Stimulated activated memory B cell treated with anti-CD40 and anti-IgM and Interleukin-4, amounts not matched to agents 10 μg/mL and 1 μg/mL and 100 μg/mL, for 72 hours (primary cell): ENCODE data around the gene NFKB1.
A peak's percentile ranks its signal among the peaks of the same experiment; 100 is the strongest.
"Not testable (repeated sequence)": the region's sequence is repeated elsewhere in the genome, so short reads cannot be mapped to it uniquely, and the experiment has no call there.

Source experiments
- ATAC-seq: fragments of 150-1000 bp; cut with Tn5 transposase; 2 replicates; pipeline ENCODE4 v1.10.0; 2021
- H3K27ac Mint-ChIP-seq: one replicate; pipeline ENCODE4 v1.8.0; 2022; ENCODE audit warnings: mild to moderate bottlenecking, mixed read lengths
- H3K27me3 Mint-ChIP-seq: one replicate; pipeline ENCODE4 v1.8.0; 2022; ENCODE audit warnings: mixed read lengths
- H3K36me3 Mint-ChIP-seq: one replicate; pipeline ENCODE4 v1.8.0; 2022; ENCODE audit warnings: mixed read lengths
- H3K4me1 Mint-ChIP-seq: one replicate; pipeline ENCODE4 v1.8.0; 2022; ENCODE audit warnings: mixed read lengths
- H3K4me3 Mint-ChIP-seq: one replicate; pipeline ENCODE4 v1.8.0; 2022; ENCODE audit warnings: mild to moderate bottlenecking, moderate library complexity, mixed read lengths
- H3K9me3 Mint-ChIP-seq: one replicate; pipeline ENCODE4 v1.8.0; 2022; ENCODE audit warnings: mixed read lengths

The NFKB1 gene

DNA sequence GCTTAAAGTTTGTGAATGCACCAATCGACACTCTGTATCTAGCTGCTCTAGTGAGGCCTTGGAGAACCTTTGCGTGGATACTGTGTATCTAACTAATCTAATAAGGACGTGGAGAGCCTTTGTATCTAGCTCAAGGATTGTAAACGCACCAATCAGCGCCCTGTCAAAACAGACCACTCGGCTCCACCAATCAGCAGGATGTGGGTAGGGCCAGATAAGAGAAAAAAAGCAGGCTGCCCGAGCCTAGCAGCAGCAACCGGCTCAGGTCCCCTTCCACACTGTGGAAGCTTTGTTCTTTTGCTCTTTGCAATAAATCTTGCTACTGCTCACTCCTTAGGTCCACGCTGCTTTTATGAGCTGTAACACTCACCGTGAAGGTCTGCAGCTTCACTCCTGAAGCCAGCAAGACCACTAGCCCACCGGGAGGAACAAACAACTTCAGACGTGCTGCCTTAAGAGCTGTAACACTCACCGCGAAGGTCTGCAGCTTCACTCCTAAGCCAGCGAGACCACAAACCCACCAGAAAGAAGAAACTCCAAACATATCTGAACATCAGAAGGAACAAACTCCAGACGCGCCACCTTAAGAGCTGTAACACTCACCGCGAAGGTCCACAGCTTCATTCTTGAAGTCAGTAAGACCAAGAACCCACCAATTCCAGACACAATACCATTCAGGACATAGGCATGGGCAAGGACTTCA is 17.0 kb upstream of the NFKB1 start:
- not testable (repeated sequence) for ATAC-seq, H3K27me3 Mint-ChIP-seq, H3K4me1 Mint-ChIP-seq, H3K27ac Mint-ChIP-seq, H3K36me3 Mint-ChIP-seq, H3K4me3 Mint-ChIP-seq
- peaks cover 14% of the 10 kb centered on the region for H3K9me3 Mint-ChIP-seq

DNA sequence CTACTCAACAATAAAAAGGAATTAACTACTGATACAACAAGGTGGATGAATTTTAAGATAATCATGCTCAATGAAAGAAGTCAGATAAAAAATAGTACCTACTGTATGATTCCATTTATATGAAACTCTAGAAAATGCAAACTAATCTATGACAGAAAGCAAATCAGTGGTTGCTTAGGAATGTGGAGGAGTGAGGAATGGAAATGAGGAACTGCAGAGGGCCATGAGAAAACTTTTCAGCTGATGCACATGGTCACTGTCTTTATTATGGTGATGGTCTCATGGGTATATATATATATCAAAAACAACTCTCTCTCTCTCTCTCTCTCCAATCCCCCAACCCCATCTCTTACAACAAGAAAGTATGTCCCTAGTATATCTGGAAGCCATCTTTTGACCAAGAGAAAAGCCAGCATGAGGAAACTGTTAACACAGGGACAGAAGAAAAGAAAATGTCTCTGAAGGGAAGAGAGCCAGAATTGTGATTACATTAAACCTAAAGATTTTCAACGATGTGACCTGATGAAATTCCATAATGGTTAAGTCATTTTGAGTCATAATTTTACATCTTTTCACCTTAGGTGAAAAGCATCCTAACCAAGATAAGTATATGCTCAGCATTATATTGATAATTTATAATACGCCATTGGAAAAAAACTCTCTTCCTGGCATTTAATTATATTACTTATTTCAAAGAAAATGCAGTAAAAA is 8.5 kb upstream of the NFKB1 start:
- Mint-ChIP-seq H3K9me3 (no peaks in the 10 kb centered on the region), H3K27ac (no peak overlapping the region), H3K27me3 (no peaks in the 10 kb centered on the region), H3K4me3 (no peak overlapping the region), H3K4me1 (peaks cover 8% of the 10 kb centered on the region), H3K36me3 (no peaks in the 10 kb centered on the region)
- ATAC-seq: no peak

DNA sequence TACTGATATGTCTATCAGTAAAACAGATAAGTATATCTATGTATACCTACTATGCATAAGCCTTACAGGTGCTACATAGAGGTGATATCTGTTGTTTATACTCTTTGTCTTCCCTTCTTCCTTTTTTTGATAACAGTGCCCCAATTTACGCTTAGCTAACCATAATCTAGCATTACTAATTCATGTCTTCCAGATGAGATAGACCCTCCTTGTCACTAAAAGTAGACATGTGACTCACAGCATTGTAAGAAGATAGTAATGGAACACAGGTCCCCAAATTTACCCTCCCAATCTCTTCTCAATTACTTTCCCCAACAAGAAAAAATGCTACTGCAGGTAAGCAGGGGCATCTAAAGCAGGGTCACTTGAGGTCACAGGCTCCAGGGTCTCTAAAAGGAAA is 7.9 kb upstream of the NFKB1 start:
- no peak overlapping the region for H3K27ac Mint-ChIP-seq
- ATAC-seq: no peak

DNA sequence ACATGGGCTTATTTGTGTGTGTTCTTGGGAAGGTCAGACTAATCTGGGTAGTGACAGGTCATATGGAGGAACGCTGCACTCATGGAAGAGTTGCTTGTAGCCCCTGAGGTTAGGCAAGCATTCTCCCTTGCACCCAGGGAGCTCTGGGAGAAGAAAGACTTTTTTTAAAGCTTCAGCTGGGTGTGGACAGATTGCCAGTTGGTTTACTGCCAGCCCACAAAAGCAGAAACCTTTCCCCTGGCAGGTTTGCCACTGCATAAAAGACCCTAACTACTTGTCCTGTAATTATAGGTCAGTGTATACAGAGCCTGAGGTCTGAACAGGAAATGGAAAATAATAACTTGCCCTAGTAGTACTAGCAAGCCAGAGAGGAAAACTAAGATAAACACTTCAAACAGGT is 7.4 kb upstream of the NFKB1 start:
- H3K36me3 Mint-ChIP-seq: no peaks in the 10 kb centered on the region
- peaks cover 8% of the 10 kb centered on the region for H3K4me1 Mint-ChIP-seq
- H3K27ac Mint-ChIP-seq: no peak overlapping the region
- no peak overlapping the region for H3K4me3 Mint-ChIP-seq
- ATAC-seq: no peak
- H3K27me3 Mint-ChIP-seq: no peaks in the 10 kb centered on the region
- no peaks in the 10 kb centered on the region for H3K9me3 Mint-ChIP-seq

More for the DNA sequence above, 7.9 kb upstream of the NFKB1 start:
- Mint-ChIP-seq H3K9me3 (no peaks in the 10 kb centered on the region), H3K4me3 (no peak overlapping the region), H3K36me3 (no peaks in the 10 kb centered on the region), H3K27me3 (no peaks in the 10 kb centered on the region), H3K4me1 (peaks cover 8% of the 10 kb centered on the region)

DNA sequence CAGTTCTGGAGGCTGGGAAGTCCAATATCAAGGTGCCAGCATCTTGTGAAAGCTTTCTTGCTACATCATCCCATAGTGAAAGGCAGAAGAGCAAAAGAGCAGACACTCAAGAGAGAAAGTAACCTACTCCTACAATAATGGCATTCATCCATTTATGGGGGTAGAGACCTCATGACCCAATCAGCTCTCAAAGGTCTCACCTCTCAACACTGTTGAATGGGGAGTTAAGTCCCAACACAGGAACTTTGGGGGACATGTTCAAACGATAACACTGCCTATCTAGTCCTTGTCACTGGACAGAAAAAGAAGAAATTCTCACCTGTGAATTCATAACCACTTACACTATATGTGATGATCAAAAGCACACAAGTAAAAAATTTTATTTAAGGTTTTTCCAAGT is 6.6 kb upstream of the NFKB1 start:
- Mint-ChIP-seq H3K36me3 (no peaks in the 10 kb centered on the region), H3K4me3 (no peak overlapping the region), H3K27ac (no peak overlapping the region), H3K27me3 (no peaks in the 10 kb centered on the region), H3K9me3 (no peaks in the 10 kb centered on the region), H3K4me1 (peaks cover 8% of the 10 kb centered on the region)
- no peak for ATAC-seq

DNA sequence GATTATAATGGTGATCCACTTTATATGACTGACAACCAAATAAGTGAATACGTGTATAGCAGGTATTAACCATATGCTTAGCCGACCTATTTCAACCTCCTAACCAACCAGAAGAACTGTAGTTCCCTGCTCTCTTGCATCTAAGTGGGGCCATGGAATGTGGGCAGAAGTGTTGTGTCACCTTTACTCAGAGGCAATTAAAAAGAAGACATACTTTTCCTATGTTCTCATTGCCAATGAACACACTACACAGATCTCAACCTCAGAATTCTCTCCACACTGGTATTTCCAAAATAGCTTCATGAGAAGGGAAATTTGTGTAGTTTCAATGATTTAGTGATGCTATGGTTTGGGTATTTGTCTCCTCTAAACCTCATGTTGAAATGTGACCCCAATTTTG is 3.2 kb upstream of the NFKB1 start:
- Mint-ChIP-seq H3K27me3 (no peaks in the 10 kb centered on the region), H3K4me1 (peaks cover 21% of the 10 kb centered on the region), H3K4me3 (no peak overlapping the region), H3K27ac (no peak overlapping the region), H3K36me3 (peaks cover 10% of the 10 kb centered on the region), H3K9me3 (no peaks in the 10 kb centered on the region)
- ATAC-seq: no peak

DNA sequence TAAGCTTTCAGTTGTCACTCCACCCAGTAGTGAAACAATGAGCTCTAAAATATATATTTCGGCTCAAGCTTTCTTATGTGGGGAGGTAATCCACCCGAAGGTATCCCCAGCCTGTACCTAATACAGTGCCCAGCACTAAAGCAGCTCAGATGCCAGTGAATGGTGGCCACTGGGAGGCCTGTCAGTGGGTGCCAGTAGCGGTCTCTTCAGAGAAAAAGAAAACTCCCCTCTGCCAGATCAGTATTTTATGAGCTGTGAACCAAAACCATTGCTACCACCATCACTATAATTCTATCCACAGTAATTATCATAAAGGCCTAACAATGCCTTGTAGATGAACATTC is 835 bp upstream of the NFKB1 start:
- H3K4me1 Mint-ChIP-seq: peaks cover 31% of the 10 kb centered on the region
- H3K9me3 Mint-ChIP-seq: no peaks in the 10 kb centered on the region
- H3K4me3 Mint-ChIP-seq: peak overlapping the region; percentile 84
- peaks cover 23% of the 10 kb centered on the region for H3K36me3 Mint-ChIP-seq
- peak overlapping the region; percentile 98 for H3K27ac Mint-ChIP-seq
- peak; percentile 32 for ATAC-seq
- H3K27me3 Mint-ChIP-seq: no peaks in the 10 kb centered on the region

DNA sequence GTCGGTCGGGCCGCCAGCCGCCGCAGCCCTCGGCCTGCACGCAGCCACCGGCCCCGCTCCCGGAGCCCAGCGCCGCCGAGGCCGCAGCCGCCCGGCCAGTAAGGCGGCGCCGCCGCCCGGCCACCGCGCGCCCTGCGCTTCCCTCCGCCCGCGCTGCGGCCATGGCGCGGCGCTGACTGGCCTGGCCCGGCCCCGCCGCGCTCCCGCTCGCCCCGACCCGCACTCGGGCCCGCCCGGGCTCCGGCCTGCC is 213 bp downstream of the NFKB1 start:
- peak; percentile 61 for ATAC-seq
- Mint-ChIP-seq H3K4me3 (peak overlapping the region; percentile 97), H3K4me1 (peaks cover 34% of the 10 kb centered on the region), H3K27me3 (no peaks in the 10 kb centered on the region), H3K36me3 (peaks cover 23% of the 10 kb centered on the region), H3K27ac (peak overlapping the region; percentile 98), H3K9me3 (no peaks in the 10 kb centered on the region)

DNA sequence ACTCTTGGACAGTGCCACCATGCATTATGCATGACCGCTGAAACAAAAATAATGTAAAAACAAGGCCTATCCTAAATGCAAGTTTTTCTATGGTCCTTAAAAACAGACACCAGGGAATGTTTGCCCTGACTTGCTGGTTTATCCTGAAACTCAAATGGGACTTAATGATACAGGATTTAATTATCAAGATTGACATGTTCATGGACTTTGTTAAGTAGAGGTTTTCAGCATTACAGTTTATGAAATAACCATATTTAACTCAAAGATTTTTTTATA is 1.3 kb downstream of the NFKB1 start:
- Mint-ChIP-seq H3K9me3 (no peaks in the 10 kb centered on the region), H3K27me3 (no peaks in the 10 kb centered on the region), H3K36me3 (peaks cover 23% of the 10 kb centered on the region), H3K27ac (peak overlapping the region; percentile 98), H3K4me1 (peaks cover 42% of the 10 kb centered on the region), H3K4me3 (peak overlapping the region; percentile 97)
- ATAC-seq: no peak

DNA sequence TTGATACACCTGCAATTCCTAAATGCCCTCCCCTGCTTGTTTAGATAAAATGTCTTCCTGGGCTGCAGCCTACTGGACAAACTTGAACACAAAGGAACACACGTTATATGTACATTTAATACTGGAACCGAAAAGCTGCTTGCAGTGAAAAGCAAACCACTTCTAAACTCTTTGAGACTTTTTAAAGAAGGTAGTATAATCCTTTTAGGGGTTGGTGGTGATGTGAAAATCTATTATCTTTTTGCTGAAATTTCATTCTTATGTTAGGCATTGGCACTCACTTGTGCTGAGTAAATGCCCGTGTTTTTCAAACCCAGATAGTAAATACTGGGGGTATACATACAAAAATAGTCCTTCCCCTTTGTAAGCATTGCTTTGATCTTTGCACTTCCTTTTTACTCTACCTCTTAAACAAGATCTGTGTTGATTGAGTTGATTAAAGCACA is 2.2 kb downstream of the NFKB1 start:
- Mint-ChIP-seq H3K27ac (peak overlapping the region; percentile 98), H3K9me3 (no peaks in the 10 kb centered on the region), H3K4me3 (peak overlapping the region; percentile 97), H3K27me3 (no peaks in the 10 kb centered on the region), H3K4me1 (peaks cover 48% of the 10 kb centered on the region), H3K36me3 (peaks cover 29% of the 10 kb centered on the region)
- ATAC-seq: no peak

DNA sequence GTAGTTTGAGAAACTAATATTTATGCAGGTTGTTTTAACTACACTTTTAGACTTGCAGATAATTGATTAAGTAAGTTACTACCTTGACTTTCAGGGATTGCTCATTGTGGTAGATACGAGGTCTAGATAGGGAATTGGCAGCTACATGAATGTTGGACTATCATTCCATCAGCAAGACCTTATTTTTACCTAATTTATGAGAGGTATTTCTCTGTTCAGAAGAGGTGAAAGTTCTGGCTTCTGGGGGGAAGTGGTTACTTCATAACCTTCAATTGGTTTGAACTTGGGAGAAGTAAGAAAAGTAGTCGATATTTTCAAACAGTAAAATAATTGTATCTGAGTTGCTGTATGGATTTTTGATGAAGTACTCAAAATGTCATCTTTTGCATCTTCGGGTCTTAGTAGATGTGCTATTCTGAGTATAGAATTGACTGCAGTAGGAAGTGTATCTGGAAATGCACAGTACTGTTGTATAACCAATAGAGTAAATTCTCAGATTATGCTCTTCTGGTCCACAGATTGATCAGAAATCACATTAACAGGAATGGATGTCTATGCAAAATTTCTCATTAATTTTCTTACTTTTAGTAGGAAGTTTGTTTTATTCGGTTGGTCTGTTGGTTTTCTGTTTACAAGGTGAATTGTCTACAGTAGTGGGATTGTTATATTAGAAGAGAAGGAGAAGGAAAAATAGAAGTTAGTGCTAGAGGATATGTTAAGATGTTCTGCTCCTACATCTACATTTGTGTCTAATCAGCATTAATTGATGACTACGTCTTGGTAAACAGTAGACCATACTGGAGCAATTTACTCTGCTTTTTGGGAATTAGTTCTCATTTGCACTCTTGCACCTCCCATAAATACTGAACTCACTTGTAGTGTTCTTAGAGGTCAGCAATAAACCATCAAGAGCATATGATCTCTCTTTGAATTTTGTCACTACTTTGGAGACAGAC is 3.0 kb downstream of the NFKB1 start:
- peaks cover 56% of the 10 kb centered on the region for H3K4me1 Mint-ChIP-seq
- H3K27me3 Mint-ChIP-seq: no peaks in the 10 kb centered on the region
- peaks cover 34% of the 10 kb centered on the region for H3K36me3 Mint-ChIP-seq
- no peaks in the 10 kb centered on the region for H3K9me3 Mint-ChIP-seq
- ATAC-seq: no peak
- peak overlapping the region; percentile 98 for H3K27ac Mint-ChIP-seq
- peak overlapping the region; percentile 97 for H3K4me3 Mint-ChIP-seq

DNA sequence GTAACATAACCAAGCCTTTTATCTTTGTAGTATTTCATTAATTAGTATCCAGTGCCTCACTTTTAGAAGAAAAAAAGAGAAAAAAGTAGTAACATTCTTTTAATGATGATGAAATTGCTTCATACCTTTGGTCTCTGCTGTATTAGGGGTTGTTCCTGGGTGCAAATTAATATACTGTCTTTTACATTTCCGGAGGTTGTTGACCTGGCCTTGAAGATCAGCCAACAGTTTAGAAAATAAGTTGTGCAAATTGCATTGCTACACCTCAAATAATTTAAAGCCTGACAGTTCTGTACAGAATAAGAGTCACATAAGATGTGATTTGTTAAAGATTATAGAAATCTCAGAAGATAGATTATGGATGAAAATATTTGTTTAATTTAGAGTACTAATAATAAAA is 3.8 kb downstream of the NFKB1 start:
- no peak for ATAC-seq
- H3K4me3 Mint-ChIP-seq: peak overlapping the region; percentile 97
- no peaks in the 10 kb centered on the region for H3K9me3 Mint-ChIP-seq
- peaks cover 64% of the 10 kb centered on the region for H3K4me1 Mint-ChIP-seq
- peak overlapping the region; percentile 98 for H3K27ac Mint-ChIP-seq
- peaks cover 40% of the 10 kb centered on the region for H3K36me3 Mint-ChIP-seq
- H3K27me3 Mint-ChIP-seq: no peaks in the 10 kb centered on the region

DNA sequence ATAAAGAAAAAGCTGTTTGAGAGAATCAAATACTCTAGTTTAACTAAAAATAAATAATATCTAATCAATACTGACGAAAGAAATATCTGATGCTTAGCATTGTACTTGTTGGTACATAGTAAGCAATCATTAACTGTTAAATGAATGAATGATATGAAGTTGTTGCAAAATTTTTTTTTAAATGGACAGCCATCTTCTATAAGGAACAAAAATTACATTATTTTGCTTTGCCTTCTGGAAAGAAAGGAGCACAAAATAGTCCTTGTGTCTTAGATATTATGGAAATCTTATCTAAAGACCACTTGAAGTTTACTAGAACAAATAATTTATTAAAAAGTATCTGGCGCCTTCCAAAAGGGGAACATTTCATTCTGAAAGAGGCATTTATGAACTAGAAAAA is 4.5 kb downstream of the NFKB1 start:
- no peaks in the 10 kb centered on the region for H3K9me3 Mint-ChIP-seq
- H3K36me3 Mint-ChIP-seq: peaks cover 47% of the 10 kb centered on the region
- no peak overlapping the region for H3K4me3 Mint-ChIP-seq
- no peak overlapping the region for H3K27ac Mint-ChIP-seq
- no peak for ATAC-seq
- H3K4me1 Mint-ChIP-seq: peaks cover 66% of the 10 kb centered on the region
- no peaks in the 10 kb centered on the region for H3K27me3 Mint-ChIP-seq

DNA sequence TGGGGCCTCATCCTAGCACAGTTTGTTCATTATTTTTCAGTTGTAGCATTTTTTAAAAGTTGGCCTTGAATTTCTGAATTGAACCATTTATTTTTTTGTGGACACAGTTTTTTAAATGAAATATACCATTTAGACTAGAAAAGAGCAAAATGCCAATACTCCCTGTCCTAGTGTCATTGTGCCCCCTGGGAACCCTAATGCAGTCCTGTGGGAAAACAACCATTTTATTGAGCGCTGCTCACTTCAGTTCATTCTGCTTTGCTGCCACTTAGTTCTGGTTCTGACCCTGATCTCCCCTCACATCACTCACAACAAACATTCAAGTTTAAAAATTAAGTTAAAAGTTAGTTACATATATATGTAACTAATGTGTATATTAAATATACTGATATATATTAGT is 5.4 kb downstream of the NFKB1 start:
- no peak for ATAC-seq
- Mint-ChIP-seq H3K27ac (no peak overlapping the region), H3K36me3 (peaks cover 54% of the 10 kb centered on the region), H3K4me1 (peaks cover 72% of the 10 kb centered on the region), H3K27me3 (no peaks in the 10 kb centered on the region), H3K4me3 (no peak overlapping the region), H3K9me3 (no peaks in the 10 kb centered on the region)

DNA sequence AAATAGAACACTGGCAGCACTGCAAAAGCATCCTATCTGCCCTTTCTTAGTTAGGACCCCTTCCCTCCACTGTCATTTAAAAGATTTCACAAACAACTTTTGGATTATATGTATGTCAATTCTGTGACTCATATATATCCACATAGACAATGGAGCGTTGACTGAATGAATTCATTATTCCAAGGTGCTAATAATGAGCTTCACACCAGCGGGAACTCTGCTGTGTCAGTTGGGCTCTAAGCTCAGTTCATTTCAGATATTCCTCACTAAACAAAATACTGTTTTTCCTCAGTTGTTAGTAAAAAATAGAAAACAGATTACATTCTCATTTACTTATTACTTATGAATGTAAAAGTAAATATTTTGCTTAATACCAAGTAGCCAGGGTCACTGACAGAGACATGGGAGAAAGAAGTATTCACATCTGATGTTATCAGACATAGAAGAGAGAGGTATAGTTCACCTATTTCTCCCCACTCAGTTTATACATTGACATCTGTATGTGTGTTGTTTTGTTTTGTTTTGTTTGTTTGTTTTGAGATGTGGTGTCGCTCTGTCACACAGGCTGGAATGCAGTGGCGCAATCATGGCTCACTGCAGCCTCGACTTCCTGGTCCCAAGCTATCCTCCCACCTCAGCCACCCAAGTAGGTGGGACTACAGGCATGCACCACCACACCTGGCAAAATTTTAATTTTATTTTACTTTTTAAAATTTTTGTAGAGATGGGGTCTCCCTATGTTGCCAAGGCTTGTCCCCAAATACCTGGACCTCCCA is 10.9 kb downstream of the NFKB1 start:
- Mint-ChIP-seq H3K9me3 (peaks cover 6% of the 10 kb centered on the region), H3K4me1 (peaks cover 56% of the 10 kb centered on the region), H3K27ac (no peak overlapping the region), H3K4me3 (no peak overlapping the region), H3K36me3 (peaks cover 61% of the 10 kb centered on the region), H3K27me3 (no peaks in the 10 kb centered on the region)
- ATAC-seq: no peak
